Keratinocyte (primary cell): ENCODE measurements around the gene PLD5. TPM values are rescaled to one million over a fixed set of nuclear protein-coding genes. Genes with fewer than 3 reads are reported as not detected.

Experiments used
- DNase-seq: peaks from one replicate; pipeline ENCODE4 v3.0.0-alpha.2; 2011; ENCODE audit warnings: low read depth, missing footprints, low spot score
- FAIRE-seq: peaks from 2 replicates; lab custom pipeline; 2011; peaks lifted over from hg19 to GRCh38; lab: Jason Lieb, UNC
- H2AFZ ChIP-seq: 2 replicates; pipeline ENCODE4 v1.6.0; 2012; ENCODE audit warnings: low read length, control low read depth, inconsistent platforms; ENCODE audit not compliant: control insufficient read depth
- H3K27ac ChIP-seq: 2 replicates; pipeline ENCODE4 v1.5.1; 2011; ENCODE audit warnings: low read length; ENCODE audit not compliant: control insufficient read depth, insufficient read depth
- H3K27me3 ChIP-seq: 3 replicates; pipeline ENCODE4 v1.6.0; 2011; ENCODE audit warnings: low read length; ENCODE audit not compliant: control insufficient read depth, insufficient read depth; ENCODE audit errors: extremely low read depth
- H3K36me3 ChIP-seq, 2 experiments: 2 replicates in 1 of 2; 3 replicates in 1 of 2; pipeline ENCODE4 v1.5.1; 2011; ENCODE audit warnings: low read length in 2 of 2, mild to moderate bottlenecking in 1 of 2; ENCODE audit not compliant: control insufficient read depth in 2 of 2, insufficient read depth in 2 of 2; ENCODE audit errors: extremely low read depth in 1 of 2
- H3K4me1 ChIP-seq: 3 replicates; pipeline ENCODE4 v1.5.1; 2011; ENCODE audit warnings: low read length; ENCODE audit not compliant: control insufficient read depth, insufficient read depth; ENCODE audit errors: extremely low read depth
- H3K4me2 ChIP-seq: 3 replicates; pipeline ENCODE4 v1.6.0; 2011; ENCODE audit warnings: low read depth, low read length; ENCODE audit not compliant: control insufficient read depth, insufficient read depth; ENCODE audit errors: extremely low read depth
- H3K4me3 ChIP-seq, 3 experiments: fragments of 200-600 bp in 1 of 3; sonication (generic) in 1 of 3; 2 replicates in 2 of 3; 3 replicates in 1 of 3; pipeline ENCODE4 v1.5.1; 2011 to 2016; ENCODE audit warnings: low read length in 3 of 3, mild to moderate bottlenecking in 3 of 3, control low read depth in 2 of 3, inconsistent platforms in 1 of 3, low read depth in 1 of 3, mixed read lengths in 1 of 3, mixed run types in 1 of 3, moderate library complexity in 1 of 3; ENCODE audit not compliant: control insufficient read depth in 2 of 3, insufficient read depth in 2 of 3; ENCODE audit errors: extremely low read depth in 1 of 3
- H3K79me2 ChIP-seq: 2 replicates; pipeline ENCODE4 v1.6.0; 2012; ENCODE audit warnings: low read length; ENCODE audit not compliant: control insufficient read depth, insufficient read depth
- H3K9ac ChIP-seq: 3 replicates; pipeline ENCODE4 v1.6.0; 2011; ENCODE audit warnings: low read length; ENCODE audit not compliant: control insufficient read depth, insufficient read depth; ENCODE audit errors: extremely low read depth
- H3K9me1 ChIP-seq: 3 replicates; pipeline ENCODE4 v1.6.0; 2011; ENCODE audit warnings: low read length; ENCODE audit not compliant: control insufficient read depth, insufficient read depth; ENCODE audit errors: extremely low read depth
- H3K9me3 ChIP-seq: 2 replicates; pipeline ENCODE4 v1.5.1; 2012; ENCODE audit warnings: low read depth, low read length; ENCODE audit not compliant: control insufficient read depth
- H4K20me1 ChIP-seq: 3 replicates; pipeline ENCODE4 v1.6.0; 2011; ENCODE audit warnings: low read length; ENCODE audit not compliant: control insufficient read depth, insufficient read depth; ENCODE audit errors: extremely low read depth
- CTCF ChIP-seq, 3 experiments: IDR thresholded peaks in 1 of 3; conservative IDR thresholded peaks in 1 of 3; optimal IDR thresholded peaks in 1 of 3; 2 replicates in 2 of 3; 3 replicates in 1 of 3; pipeline versions ENCODE3 to v1.5.1; 2011; ENCODE audit warnings: low read length in 3 of 3, mild to moderate bottlenecking in 3 of 3, moderate library complexity in 2 of 3, control low read depth in 1 of 3, inconsistent platforms in 1 of 3; ENCODE audit not compliant: insufficient read depth in 2 of 3; ENCODE audit errors: extremely low read depth in 1 of 3
- EZH2 ChIP-seq: IDR thresholded peaks from one replicate; pipeline ENCODE4 v1.6.1; 2012; ENCODE audit warnings: inconsistent platforms, mild to moderate bottlenecking, low read length, moderate library complexity
- dilution Hi-C: fragments of 300-500 bp; cut with MboI; formaldehyde crosslinking; loops from one replicate; pipeline ENCODE4 v1.7.0; 2020; ENCODE audit warnings: low sequenced_read_pairs; ENCODE audit not compliant: extremely low pct_ligation_motif_present
- polyA plus RNA-seq, 5 experiments: library from polyadenylated mRNA; depleted of rRNA in 3 of 5; stranded (reverse) in 3 of 5; stranded (forward) in 1 of 5; unstranded in 1 of 5; fragments of >200 nt; gene quantifications; 1 replicate in 1 of 5; 2 replicates in 3 of 5; 3 replicates in 1 of 5; pipeline versions ENCODE4 v1.2.1 to v1.2.3, GENCODE V29; 2011 to 2012; ENCODE audit warnings: missing spikeins in 2 of 5, low read depth in 1 of 5, low replicate concordance in 1 of 5

Gene PLD5
- polyA plus RNA-seq, 1 donor (not counting 4 experiments of a cell fraction or from before 2014, with no cell fraction given): 7.2 TPM

DNA sequence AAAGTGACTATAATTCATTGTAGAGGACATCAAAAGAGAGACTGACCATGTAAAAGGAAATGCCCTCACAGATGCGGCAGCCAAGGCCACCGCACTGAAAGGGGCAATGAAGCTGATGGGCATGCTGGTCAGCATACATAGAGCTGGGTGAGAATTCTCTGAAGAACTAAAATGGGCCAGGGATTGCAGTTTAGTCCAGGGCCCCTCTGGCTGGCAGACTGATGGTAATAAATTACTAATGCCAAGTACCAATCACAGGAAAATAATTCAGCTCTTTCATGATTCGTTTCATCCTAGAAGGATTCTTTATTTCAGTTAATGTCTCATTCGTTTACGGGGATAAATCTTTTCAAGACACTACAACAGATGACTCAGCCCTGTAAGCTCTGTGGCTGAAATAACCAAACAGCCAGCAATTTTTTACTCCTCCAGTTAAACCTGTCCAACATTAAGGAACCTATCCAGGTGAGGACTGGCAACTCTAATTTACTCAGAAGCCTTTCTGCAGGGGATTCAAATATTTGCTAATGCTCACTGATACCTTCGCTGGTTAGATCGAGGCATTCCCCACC lies 468.7 kb downstream of the PLD5 start:
- H3K4me2 ChIP-seq: no peak overlapping the region
- no peaks in the 10 kb centered on the region for H3K9me1 ChIP-seq
- H3K27me3 ChIP-seq: no peaks in the 10 kb centered on the region
- H3K27ac ChIP-seq: no peak overlapping the region
- H3K9me3 ChIP-seq: no peaks in the 10 kb centered on the region
- H4K20me1 ChIP-seq: no peaks in the 10 kb centered on the region
- H3K4me3 ChIP-seq: no peak overlapping the region
- H3K9ac ChIP-seq: no peak overlapping the region
- TF ChIP-seq CTCF (optimal IDR thresholded peaks at IDR 0.05 in 1 of 3, IDR thresholded peaks at IDR 0.05 in 1 of 3, conservative IDR thresholded peaks at IDR 0.05 in 1 of 3; ENCODE audit: extremely low read depth in 1 of 3, insufficient read depth in 2 of 3, low read length in 3 of 3) (no peak), EZH2 (no peak)
- H3K36me3 ChIP-seq: no peaks in the 10 kb centered on the region
- FAIRE-seq: no peak
- no peaks in the 10 kb centered on the region for H3K4me1 ChIP-seq
- H2AFZ ChIP-seq: no peak overlapping the region
- H3K79me2 ChIP-seq: no peaks in the 10 kb centered on the region
- no peak for DNase-seq
- dilution Hi-C loops: no loop called here

GRCh38 chr1:242043165-242043564 lies 481.3 kb downstream of the PLD5 start:
- no peak overlapping the region for H3K4me3 ChIP-seq
- no peaks in the 10 kb centered on the region for H3K9me1 ChIP-seq
- no peak overlapping the region for H3K4me2 ChIP-seq
- DNase-seq: no peak
- H3K36me3 ChIP-seq: no peaks in the 10 kb centered on the region
- no peak overlapping the region for H3K27ac ChIP-seq
- no peaks in the 10 kb centered on the region for H3K79me2 ChIP-seq
- no peaks in the 10 kb centered on the region for H3K27me3 ChIP-seq
- FAIRE-seq: no peak
- no peaks in the 10 kb centered on the region for H3K9me3 ChIP-seq
- H3K9ac ChIP-seq: no peak overlapping the region
- no peaks in the 10 kb centered on the region for H4K20me1 ChIP-seq
- H2AFZ ChIP-seq: no peak overlapping the region
- TF ChIP-seq CTCF (optimal IDR thresholded peaks at IDR 0.05 in 1 of 3, IDR thresholded peaks at IDR 0.05 in 1 of 3, conservative IDR thresholded peaks at IDR 0.05 in 1 of 3; ENCODE audit: extremely low read depth in 1 of 3, insufficient read depth in 2 of 3, low read length in 3 of 3) (no peak), EZH2 (no peak)
- dilution Hi-C loops: no loop called here
- H3K4me1 ChIP-seq: no peaks in the 10 kb centered on the region
